GM21381 (cell line): ENCODE measurements around the gene COL21A1.
"Not testable (repeated sequence)": the region's sequence is repeated elsewhere in the genome, so short reads cannot be mapped to it uniquely, and the experiment has no call there.

Source experiments
- ATAC-seq: cut with Tn5 transposase; IDR thresholded peaks from one replicate; pipeline ENCODE4 v1.9.1; 2021; ENCODE audit warnings: mild to moderate bottlenecking, moderate library complexity; ENCODE audit not compliant: unreplicated experiment

Gene COL21A1

GRCh38 chr6:56246881-56247653 lies at the start of gene COL21A1:
COL21A1 (minus strand) TSS chr6:56247580; CDS start chr6:56182618, 64,962 bp downstream.
- ATAC-seq = no peak

GRCh38 chr6:56293781-56294180 lies 46.4 kb upstream of the COL21A1 start:
- ATAC-seq = no peak

GRCh38 chr6:56292505-56293181 lies 45.3 kb upstream of the COL21A1 start:
- no peak for ATAC-seq

- no peak for ATAC-seq
These were observed 44.0 kb upstream of the COL21A1 start for GRCh38 chr6:56291302-56291917.

GRCh38 chr6:56289721-56290120 lies 42.3 kb upstream of the COL21A1 start:
- ATAC-seq = no peak

GRCh38 chr6:56288347-56288746 lies 41.0 kb upstream of the COL21A1 start:
- no peak for ATAC-seq

- ATAC-seq = no peak
These were observed 35.0 kb upstream of the COL21A1 start for GRCh38 chr6:56282391-56282790.

- ATAC-seq = no peak
These were observed 32.7 kb upstream of the COL21A1 start for GRCh38 chr6:56280126-56280525.

GRCh38 chr6:56279331-56280080 lies 32.1 kb upstream of the COL21A1 start:
- ATAC-seq = no peak

GRCh38 chr6:56278171-56278591 lies 30.8 kb upstream of the COL21A1 start:
- no peak for ATAC-seq

- no peak for ATAC-seq
These were observed 23.5 kb upstream of the COL21A1 start for GRCh38 chr6:56270812-56271441.

- ATAC-seq = no peak
These were observed 20.9 kb upstream of the COL21A1 start for GRCh38 chr6:56268266-56268665.

GRCh38 chr6:56266011-56266410 lies 18.6 kb upstream of the COL21A1 start:
- no peak for ATAC-seq

GRCh38 chr6:56263596-56264315 lies 16.4 kb upstream of the COL21A1 start:
- ATAC-seq = no peak

- ATAC-seq = not testable (repeated sequence)
These were observed 13.2 kb upstream of the COL21A1 start for GRCh38 chr6:56260593-56260992.

GRCh38 chr6:56259234-56260077 lies 12.1 kb upstream of the COL21A1 start:
- no peak for ATAC-seq

- ATAC-seq = no peak
These were observed 8.0 kb upstream of the COL21A1 start for GRCh38 chr6:56255349-56255748.

GRCh38 chr6:56250266-56250665 lies 2.9 kb upstream of the COL21A1 start:
- ATAC-seq = no peak

GRCh38 chr6:56247654-56248122 lies 308 bp upstream of the COL21A1 start:
- ATAC-seq = no peak
